ENCODE results near the gene GOT1. TPM values are rescaled to one million over a fixed set of nuclear protein-coding genes. Genes with fewer than 3 reads are reported as not detected.

The GOT1 gene
- total RNA-seq, 2 experiments from 2014 or later, result 3.5 to 5.7 TPM

DNA sequence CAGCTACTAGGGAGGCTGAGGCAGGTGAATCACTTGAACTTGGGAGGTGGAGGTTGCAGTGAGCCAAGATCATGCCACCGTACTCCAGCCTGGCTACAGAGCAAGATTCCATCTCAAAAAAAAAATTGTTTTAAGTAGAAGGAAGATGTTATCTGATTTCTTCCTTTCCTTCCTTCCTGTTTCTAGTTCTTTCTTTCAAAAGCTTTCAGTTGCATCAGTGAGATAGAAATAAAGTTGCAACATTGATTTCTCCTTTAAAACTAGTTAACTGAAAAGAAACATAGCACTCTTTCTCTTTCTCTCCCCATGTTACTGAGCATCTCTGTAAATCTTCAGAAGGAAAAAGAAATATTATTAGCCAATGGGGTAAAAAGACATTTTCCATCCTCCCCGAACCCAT, 63.8 kb downstream of the GOT1 start:
- Mint-ChIP-seq H3K27ac (no peak overlapping the region), H3K36me3 (ENCODE audit: low read depth) (no peaks in the 10 kb centered on the region), H3K4me3 (no peak overlapping the region), H3K9me3 (no peaks in the 10 kb centered on the region), H3K4me1 (ENCODE audit: low read depth) (peaks cover 6% of the 10 kb centered on the region), H3K27me3 (peaks cover 20% of the 10 kb centered on the region)
- ATAC-seq (ENCODE audit: poor library complexity) (no peak), DNase-seq (no peak)
- no peaks in the 10 kb centered on the region for H3K4me1 ChIP-seq (ENCODE audit: insufficient read depth, low read length)
- POLR2A ChIA-PET, result no interaction called here
- TF ChIP-seq, protein P1, sequence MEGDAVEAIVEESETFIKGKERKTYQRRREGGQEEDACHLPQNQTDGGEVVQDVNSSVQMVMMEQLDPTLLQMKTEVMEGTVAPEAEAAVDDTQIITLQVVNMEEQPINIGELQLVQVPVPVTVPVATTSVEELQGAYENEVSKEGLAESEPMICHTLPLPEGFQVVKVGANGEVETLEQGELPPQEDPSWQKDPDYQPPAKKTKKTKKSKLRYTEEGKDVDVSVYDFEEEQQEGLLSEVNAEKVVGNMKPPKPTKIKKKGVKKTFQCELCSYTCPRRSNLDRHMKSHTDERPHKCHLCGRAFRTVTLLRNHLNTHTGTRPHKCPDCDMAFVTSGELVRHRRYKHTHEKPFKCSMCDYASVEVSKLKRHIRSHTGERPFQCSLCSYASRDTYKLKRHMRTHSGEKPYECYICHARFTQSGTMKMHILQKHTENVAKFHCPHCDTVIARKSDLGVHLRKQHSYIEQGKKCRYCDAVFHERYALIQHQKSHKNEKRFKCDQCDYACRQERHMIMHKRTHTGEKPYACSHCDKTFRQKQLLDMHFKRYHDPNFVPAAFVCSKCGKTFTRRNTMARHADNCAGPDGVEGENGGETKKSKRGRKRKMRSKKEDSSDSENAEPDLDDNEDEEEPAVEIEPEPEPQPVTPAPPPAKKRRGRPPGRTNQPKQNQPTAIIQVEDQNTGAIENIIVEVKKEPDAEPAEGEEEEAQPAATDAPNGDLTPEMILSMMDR (IDR thresholded peaks at IDR 0.05), result no peak
- CTCF ChIA-PET, result no interaction called here
- no peaks in the 10 kb centered on the region for H3K9me3 ChIP-seq (ENCODE audit: control insufficient read depth in 1 of 2, insufficient read depth in 1 of 2, low read length in 2 of 2)
- peaks cover 3 to 11% of the 10 kb centered on the region in 2 experiments for H3K27me3 ChIP-seq (ENCODE audit: control insufficient read depth in 1 of 2, insufficient read depth in 2 of 2, low read length in 2 of 2)
- no peaks in the 10 kb centered on the region for H3K36me3 ChIP-seq (ENCODE audit: insufficient read depth, low read length)
- H3K27ac ChIP-seq (ENCODE audit: low read depth in 1 of 2, low read length in 2 of 2), result no peak overlapping the region
- no peak overlapping the region for H3K4me3 ChIP-seq (ENCODE audit: low read length)
- intact Hi-C loops (cut with DNase I, micrococcal nuclease), result no loop called here

DNA sequence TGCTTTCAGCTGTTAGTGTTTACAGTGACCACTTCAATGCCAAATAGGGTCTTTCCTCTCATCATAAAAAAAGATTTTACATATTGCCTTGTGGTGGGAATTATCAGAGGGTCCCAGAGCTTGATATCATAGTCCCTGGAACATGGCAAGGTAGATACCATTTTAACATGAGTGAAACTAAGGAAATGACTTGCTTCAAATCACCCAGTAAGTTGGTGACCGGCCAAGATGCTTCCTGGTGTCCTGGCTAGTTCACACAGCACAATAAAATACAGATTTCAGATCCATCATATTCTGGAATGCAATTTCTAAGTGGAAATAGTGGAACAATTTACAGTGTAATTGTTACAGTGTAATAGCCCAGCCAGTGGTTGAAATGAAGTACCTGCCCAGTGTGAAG, 64.7 kb downstream of the GOT1 start:
- ChIA-PET POLR2A (no interaction called here), CTCF (no interaction called here)
- intact Hi-C loops (cut with DNase I, micrococcal nuclease), result no loop called here
- H3K27ac Mint-ChIP-seq, result no peak overlapping the region
- no peaks in the 10 kb centered on the region for H3K4me1 Mint-ChIP-seq (ENCODE audit: low read depth)
- no peak overlapping the region for H3K4me3 ChIP-seq (ENCODE audit: low read length)
- H3K4me3 Mint-ChIP-seq, result no peak overlapping the region
- H3K9me3 Mint-ChIP-seq, result no peaks in the 10 kb centered on the region
- H3K9me3 ChIP-seq (ENCODE audit: control insufficient read depth in 1 of 2, insufficient read depth in 1 of 2, low read length in 2 of 2), result no peaks in the 10 kb centered on the region
- H3K27me3 ChIP-seq (ENCODE audit: control insufficient read depth in 1 of 2, insufficient read depth in 2 of 2, low read length in 2 of 2), result peaks cover 3 to 11% of the 10 kb centered on the region in 2 experiments
- ATAC-seq (ENCODE audit: poor library complexity) (no peak), DNase-seq (no peak)
- no peaks in the 10 kb centered on the region for H3K4me1 ChIP-seq (ENCODE audit: insufficient read depth, low read length)
- no peaks in the 10 kb centered on the region for H3K36me3 ChIP-seq (ENCODE audit: insufficient read depth, low read length)
- peaks cover 13% of the 10 kb centered on the region for H3K27me3 Mint-ChIP-seq
- no peak overlapping the region for H3K27ac ChIP-seq (ENCODE audit: low read depth in 1 of 2, low read length in 2 of 2)
- TF ChIP-seq, protein P1 (IDR thresholded peaks at IDR 0.05), result no peak
- no peaks in the 10 kb centered on the region for H3K36me3 Mint-ChIP-seq (ENCODE audit: low read depth)

GRCh38 chr10:99365311-99365710, 65.1 kb downstream of the GOT1 start:
- H3K4me1 Mint-ChIP-seq (ENCODE audit: low read depth), result no peaks in the 10 kb centered on the region
- Histone ChIP-seq H3K27me3 (ENCODE audit: control insufficient read depth in 1 of 2, insufficient read depth in 2 of 2, low read length in 2 of 2) (peaks cover 3 to 8% of the 10 kb centered on the region in 2 experiments), H3K4me1 (ENCODE audit: insufficient read depth, low read length) (no peaks in the 10 kb centered on the region), H3K9me3 (ENCODE audit: control insufficient read depth in 1 of 2, insufficient read depth in 1 of 2, low read length in 2 of 2) (no peaks in the 10 kb centered on the region), H3K36me3 (ENCODE audit: insufficient read depth, low read length) (no peaks in the 10 kb centered on the region), H3K27ac (ENCODE audit: low read depth in 1 of 2, low read length in 2 of 2) (no peak overlapping the region), H3K4me3 (ENCODE audit: low read length) (no peak overlapping the region)
- H3K27me3 Mint-ChIP-seq, result peaks cover 11% of the 10 kb centered on the region
- no peaks in the 10 kb centered on the region for H3K9me3 Mint-ChIP-seq
- H3K36me3 Mint-ChIP-seq (ENCODE audit: low read depth), result no peaks in the 10 kb centered on the region
- CTCF ChIA-PET, result no interaction called here
- DNase-seq (no peak), ATAC-seq (ENCODE audit: poor library complexity) (no peak)
- intact Hi-C loops (cut with DNase I, micrococcal nuclease), result no loop called here
- no peak overlapping the region for H3K4me3 Mint-ChIP-seq
- POLR2A ChIA-PET, result no interaction called here
- H3K27ac Mint-ChIP-seq, result no peak overlapping the region
- TF ChIP-seq, protein P1 (IDR thresholded peaks at IDR 0.05), result no peak
